Activated CD8-positive, alpha-beta T cell treated with anti-CD3 and anti-CD28 coated beads for 36 hours (primary cell): Measurements from ENCODE around the gene TNRC6B. TPM values are rescaled to one million over a fixed set of nuclear protein-coding genes. Genes with fewer than 3 reads are reported as not detected.

Source experiments
- ATAC-seq: fragments of 200-7000 bp; cut with Tn5 transposase; one replicate; pipeline ENCODE4 v1.10.0; 2021; ENCODE audit warnings: mild to moderate bottlenecking, moderate library complexity
- CTCF ChIA-PET: fragments of 350-600 bp; sonication (Branson Sonifier 250); formaldehyde crosslinking; loops from one replicate; lab custom pipeline; 2021; ENCODE audit warnings: antibody characterized with exemption; lab: Charles Lee
- POLR2A ChIA-PET: fragments of 350-600 bp; sonication (Branson Sonifier 250); formaldehyde crosslinking; loops from one replicate; lab custom pipeline; 2021; ENCODE audit warnings: antibody characterized with exemption; lab: Charles Lee
- DNase-seq: peaks from one replicate; pipeline ENCODE4 v3.0.0-alpha.2; 2020
- H3K27ac Mint-ChIP-seq: one replicate; pipeline ENCODE4 v1.8.0; 2021; ENCODE audit warnings: mild to moderate bottlenecking, mixed read lengths
- H3K27me3 Mint-ChIP-seq: one replicate; pipeline ENCODE4 v1.8.0; 2021; ENCODE audit warnings: mixed read lengths
- H3K36me3 Mint-ChIP-seq: one replicate; pipeline ENCODE4 v1.8.0; 2021; ENCODE audit warnings: low read depth, mixed read lengths
- H3K4me1 Mint-ChIP-seq: one replicate; pipeline ENCODE4 v1.8.0; 2021; ENCODE audit warnings: low read depth, mixed read lengths
- H3K4me3 Mint-ChIP-seq: one replicate; pipeline ENCODE4 v1.8.0; 2021; ENCODE audit warnings: mild to moderate bottlenecking, moderate library complexity, mixed read lengths
- H3K9me3 Mint-ChIP-seq: one replicate; pipeline ENCODE4 v1.8.0; 2021; ENCODE audit warnings: mixed read lengths
- CTCF ChIP-seq: fragments of 200-600 bp; IDR thresholded peaks from one replicate; pipeline ENCODE4 v1.8.0; 2022; ENCODE audit warnings: antibody characterized with exemption, mild to moderate bottlenecking
- intact Hi-C: fragments of 100-400 bp; cut with micrococcal nuclease; formaldehyde crosslinking; loops from one replicate; pipeline ENCODE4 v1.10.0; 2022
- total RNA-seq, 2 experiments: library from RNA; stranded (reverse); gene quantifications; one replicate each; pipeline ENCODE4 v1.2.3, GENCODE V29; 2021

TNRC6B gene
- total RNA-seq, 2 experiments from 2014 or later, result 42.6 to 45.2 TPM

DNA sequence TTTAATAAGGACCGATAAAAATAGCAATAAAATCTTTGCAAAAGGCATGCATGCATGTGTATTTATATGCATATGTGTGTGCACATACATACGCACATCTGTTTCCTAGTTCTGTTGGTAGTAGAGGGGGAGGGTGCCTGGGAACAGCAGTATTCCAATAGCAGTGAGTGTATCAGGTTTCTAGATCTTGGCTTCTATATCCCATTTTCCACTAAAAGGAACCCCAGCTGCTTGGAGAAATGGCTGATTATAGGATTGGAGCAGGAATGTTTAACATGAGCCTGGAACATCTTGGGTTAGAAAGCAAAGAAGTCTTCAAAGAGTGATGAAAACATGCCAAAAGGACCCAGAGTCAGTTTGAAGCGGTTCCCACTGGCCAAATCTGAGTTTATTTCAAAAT is 21.0 kb downstream of the TNRC6B start:
- CTCF ChIA-PET, result interaction anchor here (1.0 to 1.1 kb wide), 2 partner anchors 7 to 15 kb away, joined by 3 read pairs; no protein-coding TSS in a partner anchor
- H3K27ac Mint-ChIP-seq, result peak overlapping the region; percentile 30
- no peaks in the 10 kb centered on the region for H3K27me3 Mint-ChIP-seq
- no peak for DNase-seq
- no peaks in the 10 kb centered on the region for H3K36me3 Mint-ChIP-seq
- no peak for TF ChIP-seq CTCF
- no peak overlapping the region for H3K4me3 Mint-ChIP-seq
- no peak for ATAC-seq
- no peaks in the 10 kb centered on the region for H3K9me3 Mint-ChIP-seq
- H3K4me1 Mint-ChIP-seq, result peaks cover 74% of the 10 kb centered on the region
- POLR2A ChIA-PET, result interaction anchor here (1.7 kb wide), 1 partner anchor 154 kb away, joined by 4 read pairs; no protein-coding TSS in a partner anchor
- intact Hi-C loops, result no loop called here

GRCh38 chr22:40199223-40199622 is 21.5 kb downstream of the TNRC6B start:
- Mint-ChIP-seq H3K36me3 (no peaks in the 10 kb centered on the region), H3K4me3 (no peak overlapping the region), H3K4me1 (peaks cover 74% of the 10 kb centered on the region), H3K27me3 (no peaks in the 10 kb centered on the region), H3K27ac (peak overlapping the region; percentile 14), H3K9me3 (no peaks in the 10 kb centered on the region)
- no peak for ATAC-seq
- no peak for DNase-seq
- ChIA-PET CTCF (interaction anchor here (1.1 kb wide), 1 partner anchor 8 kb away, joined by 3 read pairs; no protein-coding TSS in a partner anchor), POLR2A (interaction anchor here (0.7 to 1.7 kb wide), 3 partner anchors 20 to 155 kb away, joined by 3 to 4 read pairs (median 3); no protein-coding TSS in a partner anchor)
- TF ChIP-seq CTCF, result no peak
- intact Hi-C loops, result no loop called here

DNA sequence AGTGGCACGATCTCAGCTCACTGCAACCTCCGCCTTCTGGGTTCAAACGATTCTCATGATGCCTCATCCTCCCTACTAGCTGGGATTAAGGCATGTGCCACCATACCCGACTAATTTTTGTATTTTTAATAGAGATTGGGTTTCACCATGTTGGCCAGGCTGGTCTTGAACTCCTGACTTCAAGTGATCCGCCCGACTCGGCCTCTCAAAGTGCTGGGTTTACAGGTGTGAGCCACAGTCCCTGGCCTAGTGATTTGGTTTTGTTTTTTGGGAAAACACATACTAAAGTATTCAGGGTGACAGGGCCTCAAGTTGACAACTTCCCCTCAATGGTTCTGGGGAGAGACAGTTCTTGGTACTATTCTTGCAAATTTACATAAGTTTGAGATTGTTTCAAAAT is 22.1 kb downstream of the TNRC6B start:
- Mint-ChIP-seq H3K4me3 (no peak overlapping the region), H3K4me1 (peaks cover 74% of the 10 kb centered on the region), H3K27ac (peak overlapping the region; percentile 64), H3K27me3 (no peaks in the 10 kb centered on the region), H3K9me3 (no peaks in the 10 kb centered on the region), H3K36me3 (no peaks in the 10 kb centered on the region)
- TF ChIP-seq CTCF, result no peak
- intact Hi-C loops, result no loop called here
- CTCF ChIA-PET, result interaction anchor here (1.4 kb wide), 1 partner anchor 46 kb away, joined by 3 read pairs; no protein-coding TSS in a partner anchor
- DNase-seq, result no peak
- ATAC-seq, result no peak
- POLR2A ChIA-PET, result interaction anchor here (0.7 to 2.0 kb wide), 3 partner anchors 21 to 155 kb away, joined by 3 to 4 read pairs (median 3); no protein-coding TSS in a partner anchor

- H3K36me3 Mint-ChIP-seq, result no peaks in the 10 kb centered on the region
- intact Hi-C loops, result no loop called here
- no peaks in the 10 kb centered on the region for H3K27me3 Mint-ChIP-seq
- peaks cover 73% of the 10 kb centered on the region for H3K4me1 Mint-ChIP-seq
- ATAC-seq, result peak; percentile 15
- peak; percentile 60 for DNase-seq
- no peak overlapping the region for H3K4me3 Mint-ChIP-seq
- peak overlapping the region; percentile 50 for H3K27ac Mint-ChIP-seq
- H3K9me3 Mint-ChIP-seq, result no peaks in the 10 kb centered on the region
- CTCF ChIA-PET, result interaction anchor here (0.7 to 2.6 kb wide), 4 partner anchors 21 to 147 kb away, joined by 3 to 13 read pairs (median 6); partner anchors contain the start of gene ADSL
- TF ChIP-seq CTCF, result no peak
- POLR2A ChIA-PET, result interaction anchor here (0.9 to 2.2 kb wide), 7 partner anchors 12 to 156 kb away, joined by 3 to 7 read pairs (median 4); partner anchors contain the start of gene TNRC6B
These were observed 23.2 kb downstream of the TNRC6B start for GRCh38 chr22:40200795-40201530.
